Ishikawa (cell line): Measurements from ENCODE around the gene USP4.

ENCODE experiments used
- CEBPB ChIP-seq: IDR thresholded peaks from 2 replicates; pipeline ENCODE4 v1.6.1; 2012
- EGR1 ChIP-seq: IDR thresholded peaks from 2 replicates; pipeline ENCODE4 v1.6.1; 2012
- EP300 ChIP-seq: IDR thresholded peaks from 2 replicates; pipeline ENCODE4 v1.6.1; 2012; ENCODE audit warnings: borderline replicate concordance
- FOXM1 ChIP-seq: IDR thresholded peaks from 2 replicates; pipeline ENCODE4 v1.6.1; 2012; ENCODE audit warnings: low read depth, borderline replicate concordance
- MAX ChIP-seq: IDR thresholded peaks from 2 replicates; pipeline ENCODE4 v1.6.1; 2012
- NFIC ChIP-seq: IDR thresholded peaks from 2 replicates; pipeline ENCODE4 v1.6.1; 2012
- RAD21 ChIP-seq: IDR thresholded peaks from 2 replicates; pipeline ENCODE4 v1.6.1; 2012; ENCODE audit warnings: low read depth
- REST ChIP-seq: IDR thresholded peaks from 2 replicates; pipeline ENCODE4 v1.6.1; 2012; ENCODE audit warnings: low read depth, mild to moderate bottlenecking
- TAF1 ChIP-seq: IDR thresholded peaks from 2 replicates; pipeline ENCODE4 v1.6.1; 2012; ENCODE audit warnings: low read depth, mild to moderate bottlenecking
- TCF12 ChIP-seq: IDR thresholded peaks from 2 replicates; pipeline ENCODE4 v1.6.1; 2012; ENCODE audit warnings: low read depth
- TEAD4 ChIP-seq: IDR thresholded peaks from 2 replicates; pipeline ENCODE4 v1.6.1; 2012
- USF1 ChIP-seq: IDR thresholded peaks from 2 replicates; pipeline ENCODE4 v1.6.1; 2012
- YY1 ChIP-seq: IDR thresholded peaks from 2 replicates; pipeline ENCODE4 v1.6.1; 2012; ENCODE audit warnings: low read depth
- ZBTB7A ChIP-seq: IDR thresholded peaks from 2 replicates; pipeline ENCODE4 v1.6.1; 2012; ENCODE audit warnings: low read depth

- TF ChIP-seq EGR1 (no peak), TEAD4 (no peak), NFIC (no peak), YY1 (no peak), RAD21 (no peak), TCF12 (no peak), TAF1 (no peak), EP300 (no peak), MAX (no peak), REST (no peak), FOXM1 (no peak), USF1 (no peak), ZBTB7A (no peak), CEBPB (no peak)
These were observed 68.8 kb downstream of the USP4 start for GRCh38 chr3:49271047-49271446.
